Urinary bladder (tissue), 4 donors: Measurements from ENCODE around the gene DGCR6L. TPM values are rescaled to one million over a fixed set of nuclear protein-coding genes. Genes with fewer than 3 reads are reported as not detected.
"Not testable (repeated sequence)": the region's sequence is repeated elsewhere in the genome, so short reads cannot be mapped to it uniquely, and the experiment has no call there.

Experiments
- DNase-seq: peaks from one replicate; pipeline ENCODE4 v3.0.0-alpha.2; 2015; ENCODE audit errors: extremely low spot score
- H3K27ac ChIP-seq: one replicate; pipeline ENCODE4 v1.5.1; 2013; ENCODE audit warnings: low read depth, mild to moderate bottlenecking, moderate library complexity
- H3K36me3 ChIP-seq: one replicate; pipeline ENCODE4 v1.6.1; 2013; ENCODE audit warnings: mild to moderate bottlenecking, moderate library complexity; ENCODE audit not compliant: insufficient read depth
- H3K4me1 ChIP-seq: one replicate; pipeline ENCODE4 v1.6.1; 2013; ENCODE audit warnings: mild to moderate bottlenecking, moderate library complexity; ENCODE audit not compliant: insufficient read depth
- H3K4me3 ChIP-seq: one replicate; pipeline ENCODE4 v1.5.1; 2013; ENCODE audit warnings: low read depth, low read length
- WGBS: extraction: QIAGEN DNeasy Blood & Tissue Kit; methylation state at CpG from one replicate; pipeline ENCODE4 v1.1.7; 2013; 5-methylcytosine and 5-hydroxymethylcytosine counted together
- polyA plus RNA-seq: library from polyadenylated mRNA; stranded (reverse); fragments of 200-250 nt; gene quantifications from one replicate; pipeline ENCODE4 v1.2.3, GENCODE V29; 2013
- total RNA-seq: library from RNA; depleted of rRNA; stranded (reverse); fragments of >200 nt; gene quantifications from one replicate; pipeline ENCODE4 v1.2.3, GENCODE V29; 2014
- donor health status: healthy with polysubstance abuse.
- donor health status: healthy.

Gene DGCR6L
- total RNA-seq: 22.8 TPM
- polyA plus RNA-seq: 80.7 TPM

- DNase-seq: peak; percentile 82
- Histone ChIP-seq H3K4me3 (peak within 1 kb of the TSS; percentile 84), H3K36me3 (no peaks in the 10 kb centered on the region), H3K27ac (peak within 1 kb of the TSS; percentile 25), H3K4me1 (peaks cover 3% of the 10 kb centered on the region)
- WGBS: under 1% methylated on average over 98 of the region's 98 CpGs
Observed at GRCh38 chr22:20319745-20320658, at the start of gene DGCR6L. TSS of gene DGCR6L (minus strand) at chr22:20320060. CDS start at chr22:20319988, 72 bp downstream.

- H3K36me3 ChIP-seq, DNase-seq: not testable (repeated sequence)
- 89% methylated on average over 9 of the region's 9 CpGs for WGBS
Observed at GRCh38 chr22:20368875-20369274, 49.0 kb upstream of the DGCR6L start.

GRCh38 chr22:20366841-20367240, 47.0 kb upstream of the DGCR6L start:
- H3K36me3 ChIP-seq, H3K4me3 ChIP-seq, H3K4me1 ChIP-seq, H3K27ac ChIP-seq, DNase-seq: not testable (repeated sequence)
- 78% methylated on average over 9 of the region's 9 CpGs for WGBS

More at GRCh38 chr22:20368875-20369274, 49.0 kb upstream of the DGCR6L start:
- not testable (repeated sequence) for H3K4me1 ChIP-seq, H3K4me3 ChIP-seq, H3K27ac ChIP-seq

- DNase-seq, H3K27ac ChIP-seq, H3K36me3 ChIP-seq, H3K4me1 ChIP-seq, H3K4me3 ChIP-seq: not testable (repeated sequence)
- 63% methylated on average over 11 of the region's 11 CpGs for WGBS
Observed at GRCh38 chr22:20364335-20365260, 44.7 kb upstream of the DGCR6L start.

GRCh38 chr22:20362403-20362802, 42.5 kb upstream of the DGCR6L start:
- WGBS: 92% methylated on average over 10 of the region's 10 CpGs
- H3K36me3 ChIP-seq: not testable (repeated sequence)

GRCh38 chr22:20361752-20362229, 41.9 kb upstream of the DGCR6L start:
- not testable (repeated sequence) for H3K27ac ChIP-seq, H3K4me3 ChIP-seq, DNase-seq, H3K4me1 ChIP-seq, H3K36me3 ChIP-seq
- 96% methylated on average over 54 of the region's 54 CpGs for WGBS

More at GRCh38 chr22:20362403-20362802, 42.5 kb upstream of the DGCR6L start:
- not testable (repeated sequence) for H3K27ac ChIP-seq, DNase-seq, H3K4me1 ChIP-seq, H3K4me3 ChIP-seq

DNA sequence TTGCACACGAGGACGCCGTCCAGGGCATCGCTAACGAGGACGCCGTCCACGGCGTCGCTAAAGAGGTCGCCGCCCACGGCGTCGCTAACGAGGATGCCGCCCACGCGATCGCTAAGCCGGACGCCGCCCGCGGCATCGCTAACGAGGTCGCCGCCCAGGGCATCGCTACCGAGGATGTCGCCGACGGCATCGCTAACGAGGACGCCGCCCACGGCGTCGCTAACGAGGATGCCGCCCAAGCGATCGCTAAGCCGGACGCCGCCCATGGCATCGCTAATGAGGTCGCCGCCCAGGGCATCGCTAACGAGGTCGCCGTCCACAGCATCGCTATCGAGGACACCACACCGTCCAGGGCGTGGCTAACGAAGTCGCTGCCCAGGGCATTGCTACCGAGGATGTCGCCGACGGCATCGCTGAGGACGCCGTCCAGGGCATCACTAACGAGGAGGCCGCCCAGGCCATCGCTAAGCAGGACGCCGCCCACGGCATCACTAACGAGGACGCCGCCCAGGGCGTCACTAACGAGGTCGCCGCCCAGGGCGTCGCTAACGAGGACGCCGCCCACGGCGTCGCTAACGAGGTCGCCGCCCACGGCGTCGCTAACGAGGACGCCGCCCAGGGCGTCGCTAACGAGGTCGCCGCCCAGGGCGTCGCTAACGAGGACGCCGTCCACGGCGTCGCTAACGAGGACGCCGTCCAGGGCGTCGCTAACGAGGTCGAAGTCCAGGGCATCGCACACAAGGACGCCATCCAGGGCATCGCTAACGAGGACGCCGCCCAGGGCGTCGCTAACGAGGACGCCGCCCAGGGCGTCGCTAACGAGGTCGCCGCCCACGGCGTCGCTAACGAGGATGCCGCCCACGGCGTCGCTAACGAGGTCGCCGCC, 41.2 kb upstream of the DGCR6L start:
- H3K4me3 ChIP-seq, H3K36me3 ChIP-seq, DNase-seq, H3K4me1 ChIP-seq, H3K27ac ChIP-seq: not testable (repeated sequence)
- WGBS: 95% methylated on average over 143 of the region's 145 CpGs

DNA sequence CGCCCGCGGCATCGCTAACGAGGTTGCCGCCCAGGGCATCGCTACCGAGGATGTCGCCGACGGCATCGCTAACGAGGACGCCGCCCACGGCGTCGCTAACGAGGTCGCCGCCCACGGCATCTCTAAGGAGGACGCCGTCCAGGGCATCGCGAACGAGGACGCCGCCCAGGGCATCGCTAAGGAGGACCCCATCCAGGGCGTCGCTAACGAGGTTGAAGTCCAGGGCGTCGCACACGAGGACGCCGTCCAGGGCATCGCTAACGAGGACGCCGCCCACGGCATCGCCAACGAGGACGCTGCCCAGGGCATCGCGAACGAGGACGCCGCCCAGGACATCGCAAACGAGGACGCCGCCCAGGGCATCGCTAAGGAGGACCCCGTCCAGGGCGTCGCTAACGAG, 40.4 kb upstream of the DGCR6L start:
- DNase-seq, H3K36me3 ChIP-seq, H3K4me3 ChIP-seq, H3K4me1 ChIP-seq, H3K27ac ChIP-seq: not testable (repeated sequence)
- 94% methylated on average over 60 of the region's 60 CpGs for WGBS

GRCh38 chr22:20358503-20359239, 38.8 kb upstream of the DGCR6L start:
- 95% methylated on average over 103 of the region's 103 CpGs for WGBS

GRCh38 chr22:20357967-20358366, 38.1 kb upstream of the DGCR6L start:
- 94% methylated on average over 56 of the region's 70 CpGs for WGBS
- H3K4me1 ChIP-seq, DNase-seq, H3K36me3 ChIP-seq, H3K4me3 ChIP-seq, H3K27ac ChIP-seq: not testable (repeated sequence)

More at GRCh38 chr22:20358503-20359239, 38.8 kb upstream of the DGCR6L start:
- not testable (repeated sequence) for H3K4me3 ChIP-seq, H3K27ac ChIP-seq, H3K4me1 ChIP-seq, H3K36me3 ChIP-seq, DNase-seq

DNA sequence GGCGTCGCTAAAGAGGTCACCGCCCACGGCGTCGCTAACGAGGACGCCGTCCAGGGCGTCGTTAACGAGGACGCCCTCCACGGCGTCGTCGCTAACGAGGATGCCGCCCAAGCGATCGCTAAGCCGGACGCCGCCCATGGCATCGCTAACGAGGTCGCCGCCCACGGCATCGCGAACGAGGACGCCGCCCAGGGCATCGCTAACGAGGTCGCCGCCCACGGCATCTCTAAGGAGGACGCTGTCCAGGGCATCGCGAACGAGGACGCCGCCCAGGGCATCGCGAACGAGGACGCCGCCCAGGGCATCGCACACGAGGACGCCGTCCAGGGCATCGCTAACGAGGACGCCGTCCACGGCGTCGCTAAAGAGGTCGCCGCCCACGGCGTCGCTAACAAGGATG, 37.0 kb upstream of the DGCR6L start:
- H3K4me3 ChIP-seq, H3K27ac ChIP-seq, H3K36me3 ChIP-seq, H3K4me1 ChIP-seq, DNase-seq: not testable (repeated sequence)
- 93% methylated on average over 55 of the region's 66 CpGs for WGBS

- H3K36me3 ChIP-seq, H3K4me3 ChIP-seq, H3K4me1 ChIP-seq, DNase-seq, H3K27ac ChIP-seq: not testable (repeated sequence)
- 97% methylated on average over 95 of the region's 98 CpGs for WGBS
Observed at GRCh38 chr22:20355939-20356636, 36.2 kb upstream of the DGCR6L start.
